GM19395 (cell line): ENCODE data around the gene UNC80.

Experiments
- ATAC-seq: cut with Tn5 transposase; IDR thresholded peaks from one replicate; pipeline ENCODE4 v1.9.1; 2021; ENCODE audit warnings: mild to moderate bottlenecking, moderate library complexity; ENCODE audit not compliant: unreplicated experiment

Gene UNC80

GRCh38 chr2:209808521-209808920 is 36.9 kb downstream of the UNC80 start:
- no peak for ATAC-seq

GRCh38 chr2:209809256-209809655 is 37.6 kb downstream of the UNC80 start:
- no peak for ATAC-seq

GRCh38 chr2:209817844-209818271 is 46.2 kb downstream of the UNC80 start:
- no peak for ATAC-seq

GRCh38 chr2:209818939-209819338 is 47.3 kb downstream of the UNC80 start:
- no peak for ATAC-seq

GRCh38 chr2:209821806-209822205 is 50.2 kb downstream of the UNC80 start:
- ATAC-seq, result no peak

DNA sequence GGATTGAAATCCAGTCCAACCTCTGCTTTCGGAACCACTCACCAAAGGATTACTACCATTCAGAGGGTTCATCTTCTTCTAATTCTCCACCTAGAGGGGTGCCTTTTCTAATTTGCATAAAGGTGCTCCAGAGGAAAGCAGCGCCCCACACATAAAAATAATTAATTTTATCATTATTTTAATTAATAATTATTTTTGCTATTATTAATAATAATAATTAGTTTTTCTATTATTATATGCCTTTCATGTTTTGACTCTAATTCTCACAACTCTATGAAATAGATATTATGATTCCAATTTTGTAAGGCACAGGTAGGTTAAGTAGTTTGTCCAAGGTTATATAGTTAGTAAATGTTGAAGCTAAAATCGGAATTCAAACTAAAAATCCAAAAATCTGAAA is 51.9 kb downstream of the UNC80 start:
- no peak for ATAC-seq

GRCh38 chr2:209824391-209824790 is 52.8 kb downstream of the UNC80 start:
- no peak for ATAC-seq

DNA sequence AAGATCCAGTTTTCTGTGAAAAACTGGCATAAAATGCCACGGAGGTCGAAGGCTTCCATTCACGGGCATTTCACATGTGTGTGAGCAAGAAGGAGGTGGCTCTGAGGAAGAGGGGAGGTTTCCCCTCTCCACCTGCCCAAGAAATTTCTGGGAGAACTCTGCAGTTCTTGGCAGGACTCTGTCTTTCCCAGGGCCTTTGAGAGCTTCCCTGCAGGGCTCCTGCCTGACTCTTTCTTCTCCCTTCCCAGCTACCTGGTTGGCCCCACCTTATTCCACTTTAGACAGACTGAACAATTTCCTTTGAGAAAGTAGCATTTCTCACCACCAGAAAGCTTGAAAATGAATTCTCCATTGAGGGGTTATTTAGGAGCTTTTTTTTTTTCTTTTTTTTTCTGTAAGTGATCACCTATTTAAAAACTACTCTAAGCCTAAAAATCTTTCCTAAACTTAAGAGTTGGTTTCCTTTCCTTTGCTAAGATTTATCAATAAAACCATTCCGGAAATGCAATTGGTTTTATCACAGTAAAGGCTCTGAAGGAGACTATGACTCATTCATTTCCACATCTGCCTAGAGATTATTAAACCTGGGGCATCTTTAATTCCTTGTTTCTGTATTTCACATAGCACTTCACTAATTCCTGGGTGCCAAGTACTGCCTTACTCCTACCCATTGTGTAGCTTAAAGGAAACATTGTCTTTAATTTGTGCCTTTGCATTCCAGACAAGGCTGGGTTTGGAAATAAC is 59.3 kb downstream of the UNC80 start:
- no peak for ATAC-seq

DNA sequence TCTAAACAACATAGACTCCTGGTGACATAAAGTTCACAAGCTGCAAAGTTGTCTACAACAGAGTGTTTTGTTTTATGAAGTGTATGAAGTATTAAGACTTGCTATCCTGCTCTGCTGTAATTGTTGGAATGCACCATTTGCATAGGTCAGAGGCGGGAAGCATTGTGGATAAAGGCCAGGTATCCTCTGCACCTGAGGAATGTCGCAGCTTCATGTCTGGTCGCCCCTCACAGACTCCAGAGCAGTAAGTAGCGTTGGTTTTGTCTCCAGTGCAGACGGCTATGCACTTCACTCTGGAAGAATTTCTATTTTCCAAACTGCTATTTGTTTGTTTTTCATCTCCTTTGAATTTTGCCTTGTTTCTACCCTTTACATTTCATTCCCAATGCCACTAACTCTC is 63.1 kb downstream of the UNC80 start:
- no peak for ATAC-seq

DNA sequence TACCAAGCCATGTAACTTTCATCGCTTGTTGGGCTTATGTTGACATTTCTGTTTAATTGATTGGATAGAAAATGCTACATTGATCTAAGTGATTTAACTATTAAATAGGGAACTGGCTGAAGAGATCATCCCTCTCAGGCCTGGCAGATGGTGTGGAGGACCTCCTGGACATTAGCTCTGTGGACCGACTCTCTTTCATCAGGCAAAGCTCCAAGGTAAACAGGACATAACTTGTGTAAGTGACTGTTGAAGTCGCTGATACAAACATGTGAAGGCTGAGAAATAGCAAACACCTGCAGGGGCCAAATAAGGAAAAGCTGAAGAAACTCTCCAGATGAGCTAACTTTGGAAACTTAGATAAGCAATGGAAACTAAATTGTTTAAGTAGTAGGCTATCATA is 68.8 kb downstream of the UNC80 start:
- ATAC-seq, result no peak

GRCh38 chr2:209845666-209846065 is 74.0 kb downstream of the UNC80 start:
- ATAC-seq, result no peak

GRCh38 chr2:209864716-209865295 is 93.2 kb downstream of the UNC80 start:
- ATAC-seq, result no peak

DNA sequence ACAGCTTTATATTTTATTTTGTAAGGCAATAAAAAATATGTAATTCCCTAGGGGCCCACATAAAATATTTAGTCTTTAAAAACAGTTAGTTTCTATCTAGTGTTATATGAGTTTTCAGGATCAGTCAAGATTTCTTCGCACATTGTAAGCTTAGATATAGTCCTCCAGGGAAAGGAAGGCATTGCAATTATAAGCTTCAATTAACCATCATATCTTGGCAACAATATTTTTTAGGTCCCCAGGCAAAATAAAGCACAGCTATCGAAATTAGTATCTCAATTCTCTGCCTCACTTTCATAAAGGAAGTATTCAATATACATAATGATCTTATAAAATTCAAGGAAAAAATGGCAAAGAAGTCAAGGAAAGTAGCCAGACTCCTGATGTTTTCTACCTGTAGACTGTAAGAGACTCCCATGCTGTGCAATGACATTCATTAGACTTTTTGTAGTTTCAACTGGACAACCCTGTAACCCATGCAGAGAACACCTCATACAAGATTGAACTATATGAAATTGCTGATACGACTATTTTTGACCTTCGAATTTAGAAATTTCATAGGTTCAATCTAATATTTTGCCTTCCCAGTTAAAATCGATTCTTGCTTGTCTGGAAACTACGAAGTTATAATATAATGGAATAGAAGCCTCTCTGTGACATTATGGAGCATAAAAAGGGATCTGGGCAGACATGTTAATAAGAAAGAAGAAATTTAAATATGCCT is 96.8 kb downstream of the UNC80 start:
- ATAC-seq, result no peak

GRCh38 chr2:209870067-209870466 is 98.4 kb downstream of the UNC80 start:
- ATAC-seq, result no peak

DNA sequence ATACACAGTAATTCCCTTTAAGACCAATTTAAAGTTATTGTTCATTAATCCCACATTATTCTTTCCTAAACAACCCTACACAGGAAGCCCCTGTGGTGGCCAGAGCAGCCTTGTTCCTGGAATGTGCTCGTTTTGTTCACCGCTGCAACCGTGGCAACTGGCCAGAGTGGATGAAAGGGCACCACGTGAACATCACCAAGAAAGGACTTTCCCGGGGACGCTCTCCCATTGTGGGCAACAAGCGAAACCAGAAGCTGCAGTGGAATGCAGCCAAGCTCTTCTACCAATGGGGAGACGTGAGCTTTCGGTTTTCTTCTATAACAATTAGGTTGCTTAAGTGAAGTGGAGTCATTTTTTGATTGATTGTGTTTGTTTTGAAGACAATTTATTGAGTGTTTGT is 101.0 kb downstream of the UNC80 start:
- no peak for ATAC-seq

- ATAC-seq, result no peak
These were observed 103.6 kb downstream of the UNC80 start for GRCh38 chr2:209875270-209875669.

DNA sequence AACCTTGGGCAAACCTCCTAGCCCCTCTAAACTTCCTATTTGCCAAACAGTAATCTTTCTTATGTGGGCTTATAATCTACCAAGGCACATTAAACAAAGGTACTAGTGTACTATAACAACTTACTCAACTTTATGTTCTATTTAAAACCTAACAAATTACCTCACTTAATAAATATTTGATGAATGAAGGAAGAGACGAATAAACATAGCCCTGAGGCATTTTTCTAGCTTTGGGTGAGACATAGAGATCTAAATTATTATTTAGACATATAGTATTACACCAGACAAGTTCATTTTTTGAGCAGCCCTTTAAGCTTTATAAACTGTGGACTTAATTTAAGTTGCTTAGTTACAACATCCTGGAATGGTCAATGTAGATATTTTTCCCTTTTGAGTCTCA is 104.6 kb downstream of the UNC80 start:
- ATAC-seq, result no peak

DNA sequence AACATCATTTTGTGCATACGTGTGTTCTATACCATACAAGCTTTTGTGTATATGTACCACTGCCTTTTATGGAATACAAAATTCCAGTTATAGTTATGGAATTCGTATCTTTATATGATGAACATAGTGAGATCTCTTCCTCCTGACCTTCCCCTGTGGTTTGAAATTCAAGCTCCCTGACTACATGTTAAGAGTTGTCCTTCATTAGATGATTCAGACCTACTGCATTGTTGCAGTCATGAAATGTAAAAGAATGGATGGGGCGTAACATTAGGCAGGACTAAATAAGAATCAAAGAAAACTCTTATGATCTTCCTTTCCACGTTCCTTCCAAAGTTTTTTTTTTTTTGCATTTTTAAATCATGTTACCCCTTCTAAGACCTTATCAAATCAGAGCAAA is 107.1 kb downstream of the UNC80 start:
- no peak for ATAC-seq

DNA sequence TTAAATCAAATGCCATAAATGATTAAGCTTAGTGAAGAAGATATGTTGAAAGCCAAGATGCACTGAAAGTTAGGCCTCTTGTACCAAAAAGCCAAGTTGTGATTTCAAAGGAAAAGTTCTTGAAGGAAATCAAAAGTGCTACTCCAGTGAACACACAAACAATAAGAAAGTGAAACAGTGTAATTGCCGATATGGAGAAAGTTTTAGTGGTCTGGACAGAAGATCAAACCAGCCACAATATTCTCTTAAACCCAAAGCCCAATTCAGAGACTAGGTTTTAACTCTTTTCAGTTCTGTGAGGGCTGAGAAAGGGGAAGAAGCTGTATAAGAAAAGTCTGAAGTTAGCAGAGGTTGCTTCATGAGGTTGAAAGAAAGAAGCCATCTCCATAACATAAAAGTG is 129.0 kb downstream of the UNC80 start:
- ATAC-seq, result no peak

DNA sequence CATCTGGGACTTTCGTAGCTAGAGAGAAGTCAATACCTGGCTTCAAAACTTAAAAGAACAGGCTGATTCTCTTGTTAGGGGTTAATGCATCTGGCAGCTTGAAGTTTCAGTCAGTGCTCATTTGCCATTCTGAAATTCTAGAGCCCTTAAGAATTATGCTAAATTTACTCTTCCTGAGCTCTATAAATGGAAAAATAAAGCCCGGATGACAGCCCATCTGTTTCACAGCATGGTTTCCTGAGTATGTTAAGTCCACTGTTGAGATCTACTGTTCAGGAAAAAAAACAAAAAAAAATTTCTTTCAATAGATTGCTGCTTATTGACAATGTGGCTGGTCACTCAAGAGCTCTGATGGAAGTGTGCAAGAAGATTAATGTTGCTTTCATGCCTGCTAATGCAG is 129.5 kb downstream of the UNC80 start:
- no peak for ATAC-seq

DNA sequence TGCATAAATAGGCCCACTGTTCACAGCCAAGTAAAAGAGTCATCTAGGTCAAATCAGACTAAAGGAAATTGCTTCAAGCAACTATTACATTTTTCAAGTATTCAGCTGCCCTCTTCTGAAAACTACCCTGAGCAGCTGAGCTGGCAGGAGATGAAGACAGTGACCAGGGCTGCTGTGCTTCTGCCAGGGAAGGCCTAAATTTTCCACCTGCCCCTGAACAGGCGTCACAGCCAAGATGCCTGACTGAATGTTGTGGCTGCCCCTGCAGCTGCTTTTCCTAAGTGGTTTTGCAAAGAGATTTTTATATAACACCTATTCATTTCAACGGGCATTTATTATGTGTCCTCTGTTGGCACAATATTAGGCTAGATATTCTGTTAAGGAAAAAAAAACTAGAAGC is 134.1 kb downstream of the UNC80 start:
- ATAC-seq, result no peak

- no peak for ATAC-seq
These were observed 136.1 kb downstream of the UNC80 start for GRCh38 chr2:209907746-209908145.
